HG02610 (cell line): ENCODE measurements around the gene SH3PXD2B.

Experiments
- ATAC-seq: cut with Tn5 transposase; IDR thresholded peaks from one replicate; pipeline ENCODE4 v1.9.1; 2021; ENCODE audit warnings: mild to moderate bottlenecking, moderate library complexity; ENCODE audit not compliant: unreplicated experiment

Gene SH3PXD2B

DNA sequence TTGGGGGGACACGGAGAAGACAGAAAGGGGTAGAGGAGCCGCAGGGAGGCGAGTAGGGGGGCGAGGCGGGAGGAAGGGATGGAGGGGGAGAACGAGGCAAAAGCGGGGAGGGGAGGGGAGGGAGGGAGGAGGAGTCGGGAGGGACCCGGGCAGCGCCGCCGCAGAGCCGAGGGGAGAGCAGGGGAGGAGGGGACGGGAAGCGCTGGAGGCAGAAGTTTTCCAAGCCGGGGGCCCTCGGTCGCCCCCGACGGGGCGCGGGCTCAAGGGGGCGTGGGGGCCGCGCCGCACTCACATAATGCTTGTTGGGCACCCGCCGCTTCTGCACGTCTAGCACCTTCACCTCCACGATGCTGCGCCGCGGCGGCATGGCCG is 353 bp downstream of the SH3PXD2B start:
- ATAC-seq: no peak

DNA sequence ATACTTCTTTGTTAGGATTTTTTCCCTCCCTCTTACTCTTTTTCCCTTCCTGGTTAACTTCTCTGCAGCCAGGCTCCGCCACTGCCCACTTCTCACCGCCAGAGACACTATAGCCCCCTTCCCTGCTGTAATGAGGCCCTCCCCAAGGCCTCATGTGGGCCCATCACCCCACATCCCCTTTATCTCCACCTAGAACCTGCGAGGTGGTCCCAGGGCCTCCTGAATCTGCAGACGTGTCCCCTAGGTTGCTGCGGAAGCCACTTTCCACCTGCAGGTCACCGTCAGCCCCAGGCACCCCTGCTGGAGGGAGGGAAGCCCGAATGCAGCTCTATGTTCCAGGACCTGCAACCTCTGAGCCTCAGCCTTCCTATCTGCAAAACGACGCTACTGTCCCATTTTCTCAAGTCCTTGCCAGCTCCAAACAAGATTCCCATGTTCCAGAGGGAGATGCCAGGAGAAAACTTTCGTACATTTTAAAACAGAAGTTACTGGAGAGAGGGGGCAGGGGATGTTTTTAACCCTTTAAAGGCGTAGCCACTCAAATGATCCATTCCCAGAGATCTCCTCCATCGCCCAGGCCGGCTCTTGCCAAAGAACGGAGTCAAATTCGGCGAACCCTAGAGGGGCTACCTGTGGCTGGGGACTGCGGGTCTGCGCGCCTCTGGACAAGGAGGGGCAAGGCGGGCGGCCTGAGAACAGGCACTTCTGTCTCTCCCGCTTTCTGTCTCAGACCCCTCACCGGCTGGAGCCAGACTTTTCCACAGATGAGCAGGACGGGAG is 929 bp downstream of the SH3PXD2B start:
- no peak for ATAC-seq

DNA sequence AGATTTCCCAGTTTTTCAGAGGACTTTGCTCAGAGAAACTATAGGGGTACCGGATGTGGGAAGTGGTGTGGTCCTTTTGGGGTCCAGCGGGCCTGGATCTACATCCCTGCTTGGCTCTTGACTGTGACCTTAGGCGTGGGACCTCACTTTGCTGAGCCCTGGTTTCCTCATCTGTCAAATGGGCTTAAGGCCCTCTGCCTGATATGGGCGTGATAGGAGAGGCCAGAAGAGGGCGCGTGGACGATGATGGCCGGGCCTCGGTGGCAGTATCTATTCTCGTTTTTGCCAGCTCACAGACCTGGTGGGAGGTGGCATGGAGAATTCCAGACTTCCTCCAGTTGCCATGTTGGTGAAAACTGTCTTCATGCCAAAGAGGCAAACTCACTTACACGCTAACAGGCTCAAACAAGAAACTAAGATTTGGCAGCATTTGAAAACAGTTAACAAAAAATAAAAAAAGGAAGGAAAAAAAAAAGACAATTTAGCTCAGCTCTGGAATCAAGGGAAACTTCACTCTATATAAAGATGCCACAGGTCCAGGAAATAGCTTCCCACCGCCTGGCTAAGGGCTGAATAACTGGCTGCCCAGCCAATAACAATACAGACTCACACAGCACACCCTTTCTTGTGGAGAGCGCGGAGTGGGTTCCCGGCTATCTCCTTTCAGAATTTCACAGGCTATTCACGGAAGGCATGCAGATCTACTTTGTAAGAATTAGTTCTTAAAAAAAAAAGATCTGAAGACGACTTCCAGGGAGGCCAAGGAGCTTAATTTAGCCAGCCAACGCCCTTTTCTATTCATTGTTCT is 1.7 kb downstream of the SH3PXD2B start:
- no peak for ATAC-seq

DNA sequence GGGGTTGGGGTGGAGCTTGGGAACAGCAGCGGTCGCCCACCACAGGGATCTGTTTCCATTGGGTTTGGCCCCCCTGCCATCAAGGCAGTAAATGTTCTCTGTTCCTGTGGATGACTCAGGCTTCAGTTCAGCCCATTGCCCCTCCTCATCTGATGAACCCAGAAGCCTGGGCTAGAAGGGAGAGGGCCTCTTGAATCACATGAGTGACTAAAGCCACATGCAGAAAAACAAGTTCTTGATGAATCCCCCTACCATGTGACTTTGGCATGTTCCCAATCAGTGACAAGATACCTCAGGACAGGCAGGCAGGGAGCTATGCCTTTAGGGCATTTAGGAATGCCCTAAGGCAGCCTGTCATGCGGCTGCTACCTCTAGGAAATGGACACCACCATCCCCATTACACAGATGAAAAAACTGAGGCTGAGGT is 2.5 kb downstream of the SH3PXD2B start:
- ATAC-seq: no peak

DNA sequence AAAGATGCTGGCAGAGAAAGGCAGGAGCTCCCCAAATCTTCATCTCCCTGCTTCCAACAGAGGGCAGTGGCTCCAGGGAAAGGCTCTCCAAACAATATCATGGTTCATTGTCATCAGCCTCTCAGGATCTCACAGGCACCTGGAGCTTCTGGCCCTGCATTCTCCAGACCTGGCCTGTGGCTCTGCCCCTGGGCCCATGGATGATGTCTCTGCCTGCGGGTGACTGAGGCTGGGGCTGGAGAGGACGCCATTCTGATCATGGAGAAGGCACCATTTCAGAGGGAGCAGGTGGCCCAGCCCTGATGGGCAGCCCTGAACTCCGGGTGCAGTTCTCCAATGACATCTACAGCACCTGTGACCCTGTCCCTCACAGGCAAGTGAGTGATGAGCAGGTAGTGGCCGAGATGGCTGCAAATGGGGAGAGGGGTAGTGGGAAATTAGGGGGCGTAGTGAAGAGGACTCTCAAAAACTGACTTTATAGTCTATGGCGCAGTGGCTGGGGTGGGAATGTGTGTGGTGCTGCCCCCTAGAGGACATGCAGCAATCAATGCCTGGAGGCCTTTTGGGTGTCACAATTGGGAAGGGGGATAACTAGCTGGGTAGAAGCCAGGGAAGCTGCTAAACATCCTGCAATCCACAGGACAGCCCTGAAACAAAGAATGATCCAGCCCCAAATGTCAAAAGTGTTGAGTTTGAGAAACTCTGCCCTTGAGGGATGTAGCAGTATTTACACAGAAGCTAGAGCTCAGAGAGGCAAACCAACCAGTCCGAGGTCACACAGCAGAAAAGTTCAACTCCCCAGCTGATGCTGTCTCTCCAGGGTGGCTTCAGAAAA is 3.2 kb downstream of the SH3PXD2B start:
- ATAC-seq: no peak

DNA sequence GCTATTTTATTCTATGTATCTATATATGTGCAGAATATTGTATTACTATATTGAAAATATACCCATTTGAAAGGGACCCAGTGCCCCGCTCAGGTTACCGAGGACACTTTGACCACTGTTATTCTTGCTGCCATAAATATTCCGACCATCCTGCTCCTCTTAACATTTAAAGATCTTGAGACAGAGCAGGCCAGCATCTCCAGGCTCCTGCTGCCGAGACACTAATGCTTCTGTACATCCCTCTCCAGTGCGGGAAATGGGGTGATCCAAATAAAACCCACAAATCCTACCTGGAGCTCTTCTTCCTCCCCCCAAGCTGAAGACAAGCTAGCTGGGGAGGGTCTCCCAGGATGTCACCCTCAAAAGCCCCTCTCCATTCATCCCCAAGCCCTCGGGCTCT is 3.9 kb downstream of the SH3PXD2B start:
- ATAC-seq: no peak

DNA sequence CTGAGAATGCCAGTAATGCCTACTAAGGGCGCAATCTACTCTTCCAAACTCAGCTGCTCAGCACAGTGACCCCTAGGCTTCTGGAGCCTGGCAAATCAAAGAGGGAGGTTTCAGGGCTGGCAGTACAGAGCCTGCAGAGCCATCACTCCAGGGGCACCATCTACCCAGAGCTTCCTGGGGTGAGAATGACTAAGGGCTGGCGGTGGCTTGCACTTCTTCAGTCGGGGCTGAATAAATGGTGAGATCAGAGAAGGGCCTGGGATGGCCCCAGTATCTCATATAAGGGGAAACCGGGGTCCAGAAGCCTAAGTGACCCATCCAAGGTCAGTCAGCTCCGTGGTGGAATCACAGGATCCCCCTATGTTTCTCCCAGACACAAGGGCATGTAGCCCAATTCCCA is 5.3 kb downstream of the SH3PXD2B start:
- ATAC-seq: no peak

DNA sequence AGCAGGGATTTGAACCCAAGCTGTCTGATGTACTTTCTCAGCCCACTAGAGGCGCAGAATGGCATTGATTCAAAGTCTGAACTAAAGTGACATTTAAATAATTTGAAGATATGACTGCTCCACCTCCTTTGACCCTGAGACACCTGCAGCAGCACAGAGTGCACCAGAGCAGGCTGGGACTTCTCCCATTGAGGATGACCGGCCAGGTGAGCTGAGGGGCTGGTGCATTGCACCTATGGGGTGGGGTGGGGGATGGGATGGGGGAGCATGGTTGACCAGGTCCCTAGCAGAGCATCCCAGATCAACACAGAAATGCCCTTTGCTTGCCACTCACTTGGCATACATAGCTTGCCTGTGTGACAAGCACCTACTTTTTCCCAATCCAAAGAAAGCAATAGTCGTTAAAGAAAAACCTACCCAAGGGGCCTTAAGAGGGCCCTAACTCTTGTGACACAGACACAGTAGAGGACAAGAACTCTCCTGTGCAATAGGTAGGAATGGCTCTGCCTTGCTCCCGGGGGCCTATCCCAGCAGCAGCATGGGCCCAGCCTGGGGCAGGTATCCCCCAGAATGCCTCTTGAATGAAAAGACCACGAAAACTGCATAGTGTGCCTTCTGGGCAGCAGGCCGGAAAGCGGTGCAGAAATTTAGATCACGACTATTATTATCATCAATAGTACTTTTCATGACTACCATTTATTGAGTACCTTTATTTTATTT is 6.5 kb downstream of the SH3PXD2B start:
- no peak for ATAC-seq

DNA sequence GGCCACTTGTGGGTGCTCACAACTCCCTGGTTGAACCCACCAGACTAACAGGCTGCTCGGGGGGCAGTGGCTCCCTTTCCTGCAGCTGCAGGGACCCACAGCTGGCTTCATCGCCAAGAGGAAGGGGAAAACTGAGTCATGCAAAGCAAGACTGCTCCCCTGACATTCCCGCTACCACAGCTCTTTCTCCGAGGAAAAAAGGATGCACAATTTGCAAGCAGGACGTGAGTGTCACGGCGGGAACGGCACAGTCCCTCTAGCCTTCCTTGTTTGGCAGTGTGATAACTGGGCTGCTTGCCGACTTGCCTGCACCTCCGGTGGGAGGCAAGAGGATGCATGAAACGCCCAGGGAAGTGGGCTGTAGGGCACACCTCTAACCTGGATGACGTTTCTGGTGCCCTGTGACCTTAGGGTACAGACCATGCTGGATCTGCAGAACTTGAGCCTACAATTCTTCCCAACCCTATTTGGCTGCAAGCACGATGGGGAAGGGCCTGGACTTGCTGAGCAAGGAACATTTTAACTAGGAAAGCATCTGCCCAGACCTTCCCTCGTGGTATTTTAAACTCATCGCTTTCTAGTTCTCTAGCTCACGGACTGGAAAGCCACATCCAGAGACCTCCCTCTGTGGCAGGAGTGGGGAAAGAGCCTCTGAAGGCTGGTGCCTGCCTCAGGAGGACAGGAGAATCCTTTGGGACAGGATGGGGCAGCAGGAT is 7.8 kb downstream of the SH3PXD2B start:
- no peak for ATAC-seq

DNA sequence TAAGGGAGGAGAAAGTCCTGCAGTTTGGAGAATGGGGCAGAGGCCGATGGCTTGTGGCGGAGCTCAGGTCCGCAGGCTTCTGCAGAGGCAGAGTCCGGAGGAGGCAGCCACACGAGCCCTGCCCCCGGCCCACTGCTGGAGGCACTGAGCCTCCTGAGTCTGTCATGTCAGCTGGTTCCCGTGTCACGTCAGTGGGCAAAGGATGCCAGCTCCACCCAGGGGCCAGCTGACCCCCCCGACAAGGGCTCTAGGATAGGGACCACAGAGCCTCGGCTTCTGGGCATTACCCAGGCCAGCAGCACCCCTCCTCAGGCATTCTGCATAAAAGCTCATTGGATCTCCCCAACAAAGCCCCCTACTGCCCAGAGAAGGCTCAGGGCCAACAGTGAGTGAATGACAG is 8.5 kb downstream of the SH3PXD2B start:
- ATAC-seq: no peak

DNA sequence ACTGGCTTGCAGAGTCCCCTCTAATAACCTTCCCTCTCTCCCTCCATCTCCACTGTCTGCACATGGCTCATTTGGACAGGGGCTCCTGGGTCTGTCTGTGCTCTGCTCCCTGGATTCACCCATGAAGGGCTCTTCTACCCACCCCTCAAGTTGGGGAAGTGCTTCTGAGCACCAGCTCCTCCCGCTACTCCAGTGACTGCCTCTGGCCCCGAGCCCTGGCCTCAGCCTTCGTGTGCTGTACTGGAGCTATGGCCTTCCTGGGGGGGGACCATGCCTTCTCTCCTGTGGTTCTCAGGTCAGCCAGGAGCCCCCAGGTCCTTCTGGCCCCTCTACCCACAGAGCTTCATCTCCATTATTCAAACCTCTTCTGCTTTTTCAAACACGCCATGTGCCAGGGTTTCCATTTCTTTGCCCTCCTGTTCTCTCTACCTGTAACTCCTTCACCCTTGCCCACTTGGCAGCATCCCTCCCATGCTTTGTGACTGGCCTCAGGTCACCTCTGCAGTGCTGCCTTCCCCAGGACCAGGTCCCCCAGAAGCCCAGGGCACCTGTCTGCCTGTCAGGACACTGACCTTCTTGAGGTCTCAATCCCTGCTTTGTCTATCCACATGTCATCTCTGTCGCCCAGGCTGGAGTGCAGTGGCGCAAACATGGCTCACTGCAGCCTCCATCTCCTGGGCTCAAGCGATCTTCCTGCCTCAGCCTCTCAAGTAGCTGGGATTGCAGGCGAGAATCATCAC is 9.5 kb downstream of the SH3PXD2B start:
- no peak for ATAC-seq

DNA sequence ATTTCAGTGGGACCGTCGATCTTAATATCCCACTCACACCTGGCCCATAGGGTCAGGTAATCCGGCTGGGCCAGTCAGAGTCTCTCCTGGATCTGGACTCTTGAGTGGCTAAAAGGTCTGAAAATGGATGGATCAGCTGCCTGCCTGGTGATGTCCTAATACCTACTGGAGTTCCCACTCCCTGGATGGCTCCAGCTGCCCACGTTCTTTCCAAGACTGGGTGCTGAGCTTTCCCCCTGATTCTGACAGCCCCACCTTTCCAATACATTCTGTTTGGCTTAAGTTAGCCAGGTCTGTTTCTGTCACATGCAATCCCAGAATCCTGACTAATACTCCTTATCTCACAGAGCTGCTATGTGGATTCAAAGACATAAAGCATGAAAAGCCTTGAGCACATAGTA is 10.2 kb downstream of the SH3PXD2B start:
- no peak for ATAC-seq

DNA sequence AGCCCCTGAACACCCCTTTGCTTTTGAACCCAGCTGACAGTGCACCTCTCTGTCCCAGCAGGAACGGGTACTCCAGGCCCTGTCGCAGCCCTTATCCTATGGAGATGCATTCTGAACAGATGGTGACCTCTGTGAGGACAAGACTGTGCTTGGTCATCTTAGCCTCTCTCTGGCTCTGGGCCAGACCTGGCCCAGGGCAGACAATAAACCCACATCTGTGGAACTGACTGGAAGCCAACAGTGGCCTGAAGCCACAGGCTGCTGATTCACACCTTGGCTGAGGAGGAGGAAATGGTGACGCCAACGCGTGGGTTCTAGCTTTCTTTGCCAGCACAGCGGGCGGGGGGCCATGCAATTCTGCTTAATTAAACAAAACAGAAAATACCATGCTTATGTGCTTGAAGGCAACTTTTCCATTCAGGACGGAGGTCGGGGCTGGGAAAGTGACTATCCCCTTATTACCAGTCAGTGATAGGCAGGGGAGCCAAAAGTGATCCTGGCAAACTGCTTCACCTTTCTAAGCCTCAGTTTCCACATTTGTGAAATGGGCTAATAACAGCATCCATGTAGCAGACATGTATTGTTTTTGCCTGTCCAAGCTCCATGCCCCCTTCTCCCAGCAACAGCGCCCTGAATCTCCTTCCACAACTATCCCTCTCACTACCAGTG is 10.8 kb downstream of the SH3PXD2B start:
- ATAC-seq: no peak

DNA sequence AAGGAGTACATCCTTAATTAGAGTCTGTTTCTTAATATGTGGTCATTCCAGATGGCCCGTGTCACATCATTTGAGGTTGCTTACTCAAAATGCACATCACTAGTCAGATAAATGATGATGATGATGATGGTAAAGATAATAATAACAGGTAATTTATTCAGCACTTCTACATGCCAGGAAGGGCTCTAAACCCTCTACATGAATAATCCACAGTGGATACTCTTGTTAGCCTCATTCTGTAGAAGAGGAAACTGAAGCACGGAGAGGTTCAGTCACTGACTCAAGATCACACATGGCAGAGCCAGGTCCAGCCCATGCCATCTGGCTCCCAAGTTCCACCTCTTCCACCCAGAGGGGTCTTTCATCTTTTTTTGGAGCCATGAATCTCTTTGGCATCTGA is 11.7 kb downstream of the SH3PXD2B start:
- no peak for ATAC-seq

DNA sequence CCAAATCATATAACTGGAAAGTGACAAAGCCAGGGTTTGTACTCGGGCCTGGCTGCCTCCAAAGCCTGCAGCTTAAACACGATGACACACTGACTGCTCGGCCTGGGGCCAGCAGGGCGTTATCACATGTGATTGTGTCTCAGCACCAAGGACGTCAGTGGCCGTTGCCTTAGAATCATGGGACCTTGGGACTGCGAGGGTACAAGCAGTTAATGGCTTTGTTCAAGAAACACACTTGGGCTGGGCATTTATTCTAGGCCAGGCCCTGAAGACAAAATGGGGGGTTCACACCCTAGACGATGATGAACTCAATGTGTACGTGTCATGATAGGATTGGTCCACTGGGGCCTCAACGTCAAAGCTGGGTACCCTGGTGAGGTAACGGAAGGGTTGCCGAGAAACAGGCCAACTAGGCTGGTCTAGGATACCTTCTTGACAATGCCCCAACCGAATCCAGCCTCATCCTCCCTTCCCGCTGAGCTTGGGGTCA is 13.0 kb downstream of the SH3PXD2B start:
- ATAC-seq: no peak

DNA sequence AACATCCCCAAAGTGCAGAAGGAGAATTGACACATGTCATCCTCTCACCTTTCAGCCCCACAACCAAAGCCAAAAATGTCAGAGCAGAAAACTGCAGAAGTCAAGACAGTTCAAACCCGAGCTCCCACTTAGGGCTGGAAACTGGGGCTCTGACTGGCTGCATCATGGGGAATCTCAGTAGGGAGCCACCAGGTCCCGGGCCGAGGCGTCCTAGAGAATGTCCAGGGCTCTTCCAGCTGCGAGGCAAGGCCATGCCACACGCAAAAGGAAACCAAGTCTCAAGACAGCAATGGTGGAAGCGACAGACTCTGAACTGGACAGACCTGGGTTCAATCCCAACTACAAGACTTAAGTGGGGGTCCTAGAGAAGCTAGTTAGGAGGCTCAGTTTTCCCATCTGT is 13.8 kb downstream of the SH3PXD2B start:
- no peak for ATAC-seq

DNA sequence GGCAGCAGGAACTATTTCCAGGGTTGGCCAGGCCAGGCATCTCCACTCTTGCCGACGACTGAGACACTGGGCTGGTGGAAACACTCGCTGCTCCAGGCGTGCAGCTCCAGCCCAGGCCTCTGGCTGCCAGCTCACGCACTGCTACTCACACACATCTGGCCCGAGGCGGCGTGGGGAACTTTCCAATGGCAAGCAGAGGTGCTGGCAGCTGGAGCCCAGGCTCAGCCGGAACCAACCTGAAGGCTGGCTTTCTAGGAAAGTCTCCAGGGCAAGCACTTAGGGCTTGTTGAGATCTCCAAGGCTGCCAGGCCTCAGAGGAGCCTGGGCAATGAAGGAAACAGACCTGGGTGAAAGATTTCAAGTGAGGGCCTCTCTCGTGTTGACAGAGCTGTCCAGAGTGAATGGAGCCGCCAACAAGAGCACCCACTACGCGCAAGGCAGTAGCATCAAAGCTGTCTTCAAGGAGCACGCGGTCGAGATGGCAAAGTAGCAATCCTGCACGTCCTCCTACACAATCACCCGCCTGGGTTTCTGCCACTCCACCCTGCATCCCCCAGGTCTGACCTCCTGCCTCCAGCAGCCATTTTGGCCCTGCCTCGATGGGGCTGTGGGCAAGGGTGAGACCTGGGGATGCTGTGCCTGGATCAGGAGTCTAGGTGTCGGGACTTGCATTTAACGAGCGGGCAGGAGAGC is 14.4 kb downstream of the SH3PXD2B start:
- ATAC-seq: no peak

DNA sequence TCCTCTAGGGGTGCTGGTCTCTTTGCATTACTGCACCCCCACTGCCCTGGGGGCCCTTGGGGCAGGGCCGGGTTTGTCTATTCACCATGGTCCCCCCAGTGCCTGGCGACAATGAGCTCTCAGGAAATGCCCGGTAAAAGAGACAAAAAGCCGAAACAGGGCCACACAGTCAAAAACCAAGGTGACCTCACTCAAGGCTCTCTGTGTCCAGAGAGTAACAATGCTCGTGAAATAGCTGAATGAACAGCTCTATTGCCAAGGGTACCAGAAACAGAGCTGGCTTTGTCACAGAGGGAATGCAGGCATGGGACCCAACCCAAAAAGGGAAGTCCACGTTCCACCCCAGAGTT is 16.0 kb downstream of the SH3PXD2B start:
- ATAC-seq: no peak
